SK-N-SH treated with all-trans-retinoic acid at 6 μM for 48 hours (cell line): Measurements from ENCODE around the gene CENPK.

ENCODE experiments used
- ARNTL ChIP-seq: fragments of 450-650 bp; formaldehyde crosslinking; IDR thresholded peaks from 2 replicates; pipeline ENCODE4 v1.5.0; 2020; ENCODE audit warnings: low read depth, mild to moderate bottlenecking, moderate library complexity, borderline replicate concordance
- CREB5 ChIP-seq: fragments of 250-450 bp; sonication (Bioruptor Pico); IDR thresholded peaks from 2 replicates; pipeline ENCODE4 v1.5.1; 2020; ENCODE audit warnings: low read depth, mild to moderate bottlenecking, moderate library complexity
- CSDC2 ChIP-seq: fragments of 250-450 bp; sonication (Bioruptor Pico); IDR thresholded peaks from 2 replicates; pipeline ENCODE4 v1.5.0; 2020; ENCODE audit warnings: mild to moderate bottlenecking, moderate library complexity
- GLIS3 ChIP-seq: fragments of 250-450 bp; sonication (Bioruptor Pico); IDR thresholded peaks from 2 replicates; pipeline ENCODE4 v1.5.0; 2020; ENCODE audit warnings: mild to moderate bottlenecking, moderate library complexity
- ISL1 ChIP-seq: fragments of 250-450 bp; sonication (Bioruptor Pico); IDR thresholded peaks from 2 replicates; pipeline ENCODE4 v2.1.2; 2022; ENCODE audit warnings: mild to moderate bottlenecking, moderate library complexity
- RARB ChIP-seq: fragments of 250-450 bp; sonication (Bioruptor Pico); IDR thresholded peaks from 2 replicates; pipeline ENCODE4 v1.8.0; 2021; ENCODE audit warnings: mild to moderate bottlenecking, moderate library complexity
- ZFP3 ChIP-seq: fragments of 250-450 bp; sonication (Bioruptor Pico); IDR thresholded peaks from 2 replicates; pipeline ENCODE4 v1.5.0; 2020; ENCODE audit warnings: mild to moderate bottlenecking, moderate library complexity
- ZFP30 ChIP-seq: fragments of 450-650 bp; formaldehyde crosslinking; IDR thresholded peaks from 2 replicates; pipeline ENCODE4 v1.5.0; 2022; ENCODE audit warnings: mild to moderate bottlenecking, moderate library complexity
- ZNF8 ChIP-seq: fragments of 450-650 bp; formaldehyde crosslinking; IDR thresholded peaks from 2 replicates; pipeline ENCODE4 v1.5.0; 2020; ENCODE audit warnings: mild to moderate bottlenecking, moderate library complexity
- TF ChIP-seq, protein P1 (sequence below): fragments of 250-450 bp; sonication (Bioruptor Pico); IDR thresholded peaks from 2 replicates; pipeline ENCODE4 v1.8.0; 2020; ENCODE audit warnings: mild to moderate bottlenecking, moderate library complexity, borderline replicate concordance

GRCh38 chr5:65556181-65556580 lies 6.8 kb downstream of the CENPK start:
- no peak for TF ChIP-seq ISL1 (CRISPR knock-in tag)
- TF ChIP-seq, protein P1, sequence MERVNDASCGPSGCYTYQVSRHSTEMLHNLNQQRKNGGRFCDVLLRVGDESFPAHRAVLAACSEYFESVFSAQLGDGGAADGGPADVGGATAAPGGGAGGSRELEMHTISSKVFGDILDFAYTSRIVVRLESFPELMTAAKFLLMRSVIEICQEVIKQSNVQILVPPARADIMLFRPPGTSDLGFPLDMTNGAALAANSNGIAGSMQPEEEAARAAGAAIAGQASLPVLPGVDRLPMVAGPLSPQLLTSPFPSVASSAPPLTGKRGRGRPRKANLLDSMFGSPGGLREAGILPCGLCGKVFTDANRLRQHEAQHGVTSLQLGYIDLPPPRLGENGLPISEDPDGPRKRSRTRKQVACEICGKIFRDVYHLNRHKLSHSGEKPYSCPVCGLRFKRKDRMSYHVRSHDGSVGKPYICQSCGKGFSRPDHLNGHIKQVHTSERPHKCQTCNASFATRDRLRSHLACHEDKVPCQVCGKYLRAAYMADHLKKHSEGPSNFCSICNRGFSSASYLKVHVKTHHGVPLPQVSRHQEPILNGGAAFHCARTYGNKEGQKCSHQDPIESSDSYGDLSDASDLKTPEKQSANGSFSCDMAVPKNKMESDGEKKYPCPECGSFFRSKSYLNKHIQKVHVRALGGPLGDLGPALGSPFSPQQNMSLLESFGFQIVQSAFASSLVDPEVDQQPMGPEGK (CRISPR knock-in tag) = no peak
- TF ChIP-seq ZFP3 = no peak
- no peak for TF ChIP-seq CSDC2 (CRISPR knock-in tag)
- TF ChIP-seq RARB (CRISPR knock-in tag) = no peak
- TF ChIP-seq ZNF8 (CRISPR knock-in tag) = no peak
- no peak for TF ChIP-seq GLIS3 (CRISPR knock-in tag)
- TF ChIP-seq ARNTL = no peak
- TF ChIP-seq CREB5 (CRISPR knock-in tag) = no peak
- TF ChIP-seq ZFP30 (CRISPR knock-in tag) = no peak
